SK-N-SH treated with all-trans-retinoic acid at 6 μM for 48 hours (cell line): ENCODE data around the gene ITPKA.

Experiments used
- ATAC-seq: fragments of 200-7000 bp; cut with Tn5 transposase; 3 replicates; pipeline ENCODE4 v1.9.1; 2020; ENCODE audit warnings: mild to moderate bottlenecking, moderate library complexity
- ARNTL ChIP-seq: fragments of 450-650 bp; formaldehyde crosslinking; IDR thresholded peaks from 2 replicates; pipeline ENCODE4 v1.5.0; 2020; ENCODE audit warnings: low read depth, mild to moderate bottlenecking, moderate library complexity, borderline replicate concordance
- BACH2 ChIP-seq: fragments of 250-450 bp; sonication (Bioruptor Pico); IDR thresholded peaks from 2 replicates; pipeline ENCODE4 v1.9.0; 2021; ENCODE audit warnings: mild to moderate bottlenecking, borderline replicate concordance
- CREB5 ChIP-seq: fragments of 250-450 bp; sonication (Bioruptor Pico); IDR thresholded peaks from 2 replicates; pipeline ENCODE4 v1.5.1; 2020; ENCODE audit warnings: low read depth, mild to moderate bottlenecking, moderate library complexity
- CSDC2 ChIP-seq: fragments of 250-450 bp; sonication (Bioruptor Pico); IDR thresholded peaks from 2 replicates; pipeline ENCODE4 v1.5.0; 2020; ENCODE audit warnings: mild to moderate bottlenecking, moderate library complexity
- CSRNP3 ChIP-seq: fragments of 250-450 bp; sonication (Bioruptor Pico); IDR thresholded peaks from 2 replicates; pipeline ENCODE4 v1.5.1; 2021; ENCODE audit warnings: mild to moderate bottlenecking, moderate library complexity
- ESRRG ChIP-seq: fragments of 250-450 bp; sonication (Bioruptor Pico); IDR thresholded peaks from 2 replicates; pipeline ENCODE4 v1.6.1; 2021; ENCODE audit warnings: mild to moderate bottlenecking
- GLIS3 ChIP-seq: fragments of 250-450 bp; sonication (Bioruptor Pico); IDR thresholded peaks from 2 replicates; pipeline ENCODE4 v1.5.0; 2020; ENCODE audit warnings: mild to moderate bottlenecking, moderate library complexity
- ISL1 ChIP-seq: fragments of 250-450 bp; sonication (Bioruptor Pico); IDR thresholded peaks from 2 replicates; pipeline ENCODE4 v2.1.2; 2022; ENCODE audit warnings: mild to moderate bottlenecking, moderate library complexity
- PATZ1 ChIP-seq: fragments of 250-450 bp; sonication (Bioruptor Pico); IDR thresholded peaks from 2 replicates; pipeline ENCODE4 v1.8.0; 2020; ENCODE audit warnings: mild to moderate bottlenecking, moderate library complexity, borderline replicate concordance
- POU6F1 ChIP-seq: fragments of 250-450 bp; sonication (Bioruptor Pico); IDR thresholded peaks from 2 replicates; pipeline ENCODE4 v1.8.0; 2021; ENCODE audit warnings: low read depth, mild to moderate bottlenecking, moderate library complexity, borderline replicate concordance
- PPARA ChIP-seq: fragments of 250-450 bp; sonication (Bioruptor Pico); IDR thresholded peaks from 2 replicates; pipeline ENCODE4 v1.5.0; 2020; ENCODE audit warnings: mild to moderate bottlenecking, borderline replicate concordance
- RARB ChIP-seq: fragments of 250-450 bp; sonication (Bioruptor Pico); IDR thresholded peaks from 2 replicates; pipeline ENCODE4 v1.8.0; 2021; ENCODE audit warnings: mild to moderate bottlenecking, moderate library complexity
- SNAI2 ChIP-seq: fragments of 250-450 bp; sonication (Bioruptor Pico); IDR thresholded peaks from 2 replicates; pipeline ENCODE4 v1.5.0; 2020; ENCODE audit warnings: mild to moderate bottlenecking, moderate library complexity
- TOX ChIP-seq: fragments of 250-450 bp; sonication (Bioruptor Pico); IDR thresholded peaks from 2 replicates; pipeline ENCODE4 v1.8.0; 2021; ENCODE audit warnings: mild to moderate bottlenecking, moderate library complexity, borderline replicate concordance
- TSHZ2 ChIP-seq: fragments of 250-450 bp; sonication (Bioruptor Pico); IDR thresholded peaks from 2 replicates; pipeline ENCODE4 v1.5.0; 2020; ENCODE audit warnings: mild to moderate bottlenecking, moderate library complexity
- ZC3H10 ChIP-seq: fragments of 250-450 bp; sonication (Bioruptor Pico); IDR thresholded peaks from 2 replicates; pipeline ENCODE4 v1.5.1; 2021; ENCODE audit warnings: mild to moderate bottlenecking, moderate library complexity
- ZFP3 ChIP-seq: fragments of 250-450 bp; sonication (Bioruptor Pico); IDR thresholded peaks from 2 replicates; pipeline ENCODE4 v1.5.0; 2020; ENCODE audit warnings: mild to moderate bottlenecking, moderate library complexity
- ZFP30 ChIP-seq: fragments of 450-650 bp; formaldehyde crosslinking; IDR thresholded peaks from 2 replicates; pipeline ENCODE4 v1.5.0; 2022; ENCODE audit warnings: mild to moderate bottlenecking, moderate library complexity
- ZNF565 ChIP-seq: fragments of 450-650 bp; formaldehyde crosslinking; conservative IDR thresholded peaks from 2 replicates; pipeline ENCODE4 v1.5.0; 2020; ENCODE audit warnings: low read depth, mild to moderate bottlenecking, moderate library complexity
- ZNF70 ChIP-seq: fragments of 450-650 bp; formaldehyde crosslinking; IDR thresholded peaks from 2 replicates; pipeline ENCODE4 v1.5.0; 2020; ENCODE audit warnings: mild to moderate bottlenecking, moderate library complexity
- ZNF8 ChIP-seq: fragments of 450-650 bp; formaldehyde crosslinking; IDR thresholded peaks from 2 replicates; pipeline ENCODE4 v1.5.0; 2020; ENCODE audit warnings: mild to moderate bottlenecking, moderate library complexity

The ITPKA gene

GRCh38 chr15:41504751-41505492 lies 11.2 kb downstream of the ITPKA start:
- no peak for ATAC-seq
- no peak for TF ChIP-seq CSDC2 (CRISPR knock-in tag)
- no peak for TF ChIP-seq ESRRG
- no peak for TF ChIP-seq ZFP3 (CRISPR knock-in tag)
- TF ChIP-seq POU6F1 (CRISPR knock-in tag): no peak
- TF ChIP-seq PPARA (CRISPR knock-in tag): no peak
- TF ChIP-seq ISL1 (CRISPR knock-in tag): no peak
- no peak for TF ChIP-seq RARB
- no peak for TF ChIP-seq ZNF565 (CRISPR knock-in tag)
- no peak for TF ChIP-seq ZFP30 (CRISPR knock-in tag)
- TF ChIP-seq SNAI2: no peak
- no peak for TF ChIP-seq TSHZ2
- no peak for TF ChIP-seq ZC3H10 (CRISPR knock-in tag)
- no peak for TF ChIP-seq BACH2 (CRISPR knock-in tag)
- TF ChIP-seq ZNF8 (CRISPR knock-in tag): no peak
- TF ChIP-seq TOX (CRISPR knock-in tag): no peak
- TF ChIP-seq CSRNP3 (CRISPR knock-in tag): no peak
- TF ChIP-seq ZNF70: no peak
- TF ChIP-seq CREB5 (CRISPR knock-in tag): no peak

- ATAC-seq: no peak
Measured at GRCh38 chr15:41505776-41506175, 12.1 kb downstream of the ITPKA start.

More at GRCh38 chr15:41505776-41506175, 12.1 kb downstream of the ITPKA start:
- TF ChIP-seq PPARA (CRISPR knock-in tag): no peak
- no peak for TF ChIP-seq ARNTL (CRISPR knock-in tag)
- TF ChIP-seq BACH2 (CRISPR knock-in tag): no peak
- no peak for TF ChIP-seq PATZ1 (CRISPR knock-in tag)
- no peak for TF ChIP-seq TOX (CRISPR knock-in tag)
- no peak for TF ChIP-seq GLIS3 (CRISPR knock-in tag)
- TF ChIP-seq POU6F1 (CRISPR knock-in tag): no peak
- no peak for TF ChIP-seq ESRRG
- no peak for TF ChIP-seq ISL1 (CRISPR knock-in tag)
- TF ChIP-seq ZNF8 (CRISPR knock-in tag): no peak
- no peak for TF ChIP-seq CSRNP3 (CRISPR knock-in tag)
- no peak for TF ChIP-seq RARB
- TF ChIP-seq CSDC2 (CRISPR knock-in tag): no peak
- TF ChIP-seq ZFP30 (CRISPR knock-in tag): no peak
